ENCODE results near the gene ADCY9. TPM values are rescaled to one million over a fixed set of nuclear protein-coding genes. Genes with fewer than 3 reads are reported as not detected.

ADCY9 gene
- total and polyA plus RNA-seq, 2 donors (not counting 1 experiment from before 2014, with no cell fraction given), result 1.7 to 2.1 TPM

GRCh38 chr16:3959148-3959547 is 157.1 kb downstream of the ADCY9 start:
- ChIA-PET POLR2A (no interaction called here), CTCF (no interaction called here)
- no peak for ATAC-seq (ENCODE audit: low read depth)
- peaks cover 18% of the 10 kb centered on the region for H3K4me1 Mint-ChIP-seq
- H3K79me2 ChIP-seq (ENCODE audit: control insufficient read depth, insufficient read depth, low read length), result no peaks in the 10 kb centered on the region
- no peak overlapping the region for H3K9ac ChIP-seq (ENCODE audit: low read length)
- H3K9me3 ChIP-seq (ENCODE audit: control extremely low read depth in 1 of 3, control insufficient read depth in 2 of 3, insufficient read depth in 1 of 3, low read length in 2 of 3), result peaks cover 0 to 8% (median 0%) of the 10 kb centered on the region in 3 donors
- H3K27me3 Mint-ChIP-seq, result peaks cover 52% of the 10 kb centered on the region
- no peak overlapping the region for H3K4me3 Mint-ChIP-seq
- no peak overlapping the region for H3K4me3 ChIP-seq (ENCODE audit: control extremely low read depth in 1 of 5, extremely low read depth in 1 of 5, insufficient read depth in 1 of 5, low read depth in 2 of 5, low read length in 4 of 5)
- no peaks in the 10 kb centered on the region for H4K20me1 ChIP-seq (ENCODE audit: control insufficient read depth, insufficient read depth, low read length, poor library complexity, severe bottlenecking)
- DNase-seq, result no peak
- H2AFZ ChIP-seq (ENCODE audit: insufficient read depth, low read depth, low read length, poor library complexity, severe bottlenecking), result no peak overlapping the region
- no peaks in the 10 kb centered on the region for H3K36me3 ChIP-seq (replicated peaks in 1 of 2; ENCODE audit: control extremely low read depth in 1 of 2, control insufficient read depth in 1 of 2, extremely low read depth in 1 of 2, insufficient read depth in 2 of 2, low read length in 1 of 2)
- TF ChIP-seq EZH2 (IDR thresholded peaks at IDR 0.05; ENCODE audit: borderline replicate concordance, insufficient read depth, low read depth, low read length, poor library complexity, severe bottlenecking), result no peak
- TF ChIP-seq CTCF (IDR thresholded peaks at IDR 0.05), result no peak
- no peak overlapping the region for H3K27ac Mint-ChIP-seq
- no peak overlapping the region for H3K4me2 ChIP-seq (replicated peaks; ENCODE audit: low read depth, low read length, poor library complexity, severe bottlenecking)
- no peak overlapping the region for H3K27ac ChIP-seq (ENCODE audit: low read length in 2 of 2)
- H3K4me1 ChIP-seq (ENCODE audit: control insufficient read depth in 2 of 2, insufficient read depth in 2 of 2, low read length in 2 of 2), result peaks cover 11 to 15% of the 10 kb centered on the region in 2 donors
- no peaks in the 10 kb centered on the region for H3K9me3 Mint-ChIP-seq (ENCODE audit: insufficient read depth)
- H3K27me3 ChIP-seq (replicated peaks in 1 of 4; ENCODE audit: control extremely low read depth in 1 of 4, control insufficient read depth in 3 of 4, insufficient read depth in 4 of 4, low read length in 3 of 4), result peaks cover 0 to 28% (median 6%) of the 10 kb centered on the region in 4 experiments
- 100% methylated on average over 2 of the region's 3 CpGs for WGBS (ENCODE audit: insufficient coverage)
- intact Hi-C loops (cut with micrococcal nuclease), result no loop called here

GRCh38 chr16:3957344-3957980 is 158.8 kb downstream of the ADCY9 start:
- H3K4me2 ChIP-seq (replicated peaks; ENCODE audit: low read depth, low read length, poor library complexity, severe bottlenecking), result no peak overlapping the region
- WGBS (ENCODE audit: insufficient coverage), result 89% methylated on average over 19 of the region's 23 CpGs
- H3K27ac ChIP-seq (ENCODE audit: low read length in 2 of 2), result no peak overlapping the region
- no peaks in the 10 kb centered on the region for H3K9me3 ChIP-seq (ENCODE audit: control extremely low read depth in 1 of 3, control insufficient read depth in 2 of 3, insufficient read depth in 1 of 3, low read length in 2 of 3)
- ChIA-PET POLR2A (no interaction called here), CTCF (no interaction called here)
- no peaks in the 10 kb centered on the region for H3K36me3 ChIP-seq (replicated peaks in 1 of 2; ENCODE audit: control extremely low read depth in 1 of 2, control insufficient read depth in 1 of 2, extremely low read depth in 1 of 2, insufficient read depth in 2 of 2, low read length in 1 of 2)
- H3K4me3 ChIP-seq (ENCODE audit: control extremely low read depth in 1 of 5, extremely low read depth in 1 of 5, insufficient read depth in 1 of 5, low read depth in 2 of 5, low read length in 4 of 5), result no peak overlapping the region
- ATAC-seq (ENCODE audit: low read depth) (no peak), DNase-seq (no peak)
- TF ChIP-seq CTCF (IDR thresholded peaks at IDR 0.05) (no peak), EZH2 (IDR thresholded peaks at IDR 0.05; ENCODE audit: borderline replicate concordance, insufficient read depth, low read depth, low read length, poor library complexity, severe bottlenecking) (no peak)
- H3K4me1 Mint-ChIP-seq, result peaks cover 3% of the 10 kb centered on the region
- no peak overlapping the region for H2AFZ ChIP-seq (ENCODE audit: insufficient read depth, low read depth, low read length, poor library complexity, severe bottlenecking)
- no peak overlapping the region for H3K9ac ChIP-seq (ENCODE audit: low read length)
- peaks cover 0 to 33% (median 4%) of the 10 kb centered on the region in 4 experiments for H3K27me3 ChIP-seq (replicated peaks in 1 of 4; ENCODE audit: control extremely low read depth in 1 of 4, control insufficient read depth in 3 of 4, insufficient read depth in 4 of 4, low read length in 3 of 4)
- H3K4me1 ChIP-seq (ENCODE audit: control insufficient read depth in 2 of 2, insufficient read depth in 2 of 2, low read length in 2 of 2), result peaks cover 3 to 5% of the 10 kb centered on the region in 2 donors
- no peak overlapping the region for H3K4me3 Mint-ChIP-seq
- intact Hi-C loops (cut with micrococcal nuclease), result no loop called here
- no peak overlapping the region for H3K27ac Mint-ChIP-seq
- H3K79me2 ChIP-seq (ENCODE audit: control insufficient read depth, insufficient read depth, low read length), result no peaks in the 10 kb centered on the region
- peaks cover 43% of the 10 kb centered on the region for H3K27me3 Mint-ChIP-seq
- H3K9me3 Mint-ChIP-seq (ENCODE audit: insufficient read depth), result no peaks in the 10 kb centered on the region
- no peaks in the 10 kb centered on the region for H4K20me1 ChIP-seq (ENCODE audit: control insufficient read depth, insufficient read depth, low read length, poor library complexity, severe bottlenecking)

Measured in B cell (primary cell).